GM21423 (cell line): ENCODE results near the gene GPR132.
"Not testable (repeated sequence)": the region's sequence is repeated elsewhere in the genome, so short reads cannot be mapped to it uniquely, and the experiment has no call there.

Experiments used
- ATAC-seq: cut with Tn5 transposase; IDR thresholded peaks from one replicate; pipeline ENCODE4 v1.9.1; 2021; ENCODE audit warnings: mild to moderate bottlenecking, moderate library complexity; ENCODE audit not compliant: unreplicated experiment

The GPR132 gene

GRCh38 chr14:105065280-105066228 lies at the start of gene GPR132:
GPR132 (minus strand) TSS chr14:105065430; CDS start chr14:105055420, 10,010 bp downstream.
- peak; percentile 44 for ATAC-seq

- ATAC-seq = not testable (repeated sequence)
These were observed 44.0 kb upstream of the GPR132 start for GRCh38 chr14:105109243-105109642.

GRCh38 chr14:105108516-105108864 lies 43.3 kb upstream of the GPR132 start:
- ATAC-seq = no peak

- ATAC-seq = no peak
These were observed 42.7 kb upstream of the GPR132 start for GRCh38 chr14:105107781-105108515.

GRCh38 chr14:105107351-105107750 lies 42.1 kb upstream of the GPR132 start:
- ATAC-seq = no peak

GRCh38 chr14:105105158-105105557 lies 39.9 kb upstream of the GPR132 start:
- no peak for ATAC-seq

GRCh38 chr14:105102893-105103292 lies 37.7 kb upstream of the GPR132 start:
- no peak for ATAC-seq

- no peak for ATAC-seq
These were observed 37.2 kb upstream of the GPR132 start for GRCh38 chr14:105102361-105102870.

GRCh38 chr14:105100910-105101309 lies 35.7 kb upstream of the GPR132 start:
- no peak for ATAC-seq

GRCh38 chr14:105099778-105100177 lies 34.5 kb upstream of the GPR132 start:
- no peak for ATAC-seq

- no peak for ATAC-seq
These were observed 33.1 kb upstream of the GPR132 start for GRCh38 chr14:105098316-105098715.

- ATAC-seq = no peak
These were observed 32.5 kb upstream of the GPR132 start for GRCh38 chr14:105097794-105098127.

GRCh38 chr14:105096206-105096875 lies 31.1 kb upstream of the GPR132 start:
- ATAC-seq = no peak

- ATAC-seq = no peak
These were observed 30.1 kb upstream of the GPR132 start for GRCh38 chr14:105095236-105095805.

GRCh38 chr14:105094193-105094907 lies 29.1 kb upstream of the GPR132 start:
- ATAC-seq = no peak

GRCh38 chr14:105093431-105094192 lies 28.4 kb upstream of the GPR132 start:
- ATAC-seq = peak; percentile 65

- peak; percentile 35 for ATAC-seq
These were observed 27.8 kb upstream of the GPR132 start for GRCh38 chr14:105093038-105093430.

- ATAC-seq = no peak
These were observed 27.2 kb upstream of the GPR132 start for GRCh38 chr14:105092171-105093037.
